Tibial artery (tissue), 4 donors: Measurements from ENCODE around the gene CTSL.

Source experiments
- DNase-seq, 2 donors: peaks; one replicate each; pipeline ENCODE4 v3.0.0-alpha.2; 2019
- H3K27ac ChIP-seq, 2 donors: fragments of 200-600 bp; sonication (generic) in 1 of 2; 1 replicate in 1 of 2; 2 replicates in 1 of 2; pipeline ENCODE4 v1.5.1; 2018 to 2019; ENCODE audit warnings: mild to moderate bottlenecking in 1 of 2
- H3K27me3 ChIP-seq, 2 donors: fragments of 200-600 bp; sonication (generic) in 1 of 2; one replicate each; pipeline versions ENCODE4 v1.5.1 to v1.6.0; 2016 to 2019
- H3K36me3 ChIP-seq, 3 donors: fragments of 200-600 bp; sonication (generic) in 2 of 3; one replicate each; pipeline ENCODE4 v1.5.1; 2016 to 2019; ENCODE audit warnings: mild to moderate bottlenecking in 2 of 3
- H3K4me1 ChIP-seq, 4 donors: fragments of 200-600 bp; sonication (generic) in 2 of 4; 1 replicate in 3 of 4; 2 replicates in 1 of 4; pipeline ENCODE4 v1.5.1; 2016 to 2019
- H3K4me3 ChIP-seq, 2 donors: fragments of 200-600 bp; sonication (generic) in 1 of 2; 1 replicate in 1 of 2; 2 replicates in 1 of 2; pipeline ENCODE4 v1.5.1; 2018 to 2019; ENCODE audit warnings: mild to moderate bottlenecking in 2 of 2
- H3K9me3 ChIP-seq, 3 donors: fragments of 200-600 bp; sonication (generic) in 1 of 3; one replicate each; pipeline ENCODE4 v1.5.1; 2016 to 2019
- intact Hi-C: fragments of 100-400 bp; cut with DNase I; formaldehyde crosslinking; loops from one replicate; pipeline ENCODE4 v1.15.0; 2023; ENCODE audit warnings: low total_unique reads
- TF ChIP-seq, protein P1 (sequence below), 2 experiments: fragments of 200-600 bp in 1 of 2; fragments of 450-650 bp in 1 of 2; IDR thresholded peaks; one replicate each; pipeline ENCODE4 v1.5.1; 2017 to 2019; ENCODE audit warnings: antibody characterized with exemption in 2 of 2, mild to moderate bottlenecking in 1 of 2, moderate library complexity in 1 of 2

Gene CTSL

GRCh38 chr9:87681271-87682061 is 44.5 kb upstream of the CTSL start:
- Histone ChIP-seq H3K27me3 (no peaks in the 10 kb centered on the region), H3K36me3 (peaks cover 0 to under 1% (median 0%) of the 10 kb centered on the region in 3 donors), H3K4me3 (no peak overlapping the region), H3K4me1 (peaks cover 0 to 6% (median 3%) of the 10 kb centered on the region in 4 donors), H3K9me3 (no peaks in the 10 kb centered on the region), H3K27ac (no peak overlapping the region)
- no peak for DNase-seq
- intact Hi-C loops = loop anchor here (5.0 to 10.0 kb wide), 2 partner anchors 131 to 353 kb away; no protein-coding TSS in a partner anchor
- TF ChIP-seq, protein P1, sequence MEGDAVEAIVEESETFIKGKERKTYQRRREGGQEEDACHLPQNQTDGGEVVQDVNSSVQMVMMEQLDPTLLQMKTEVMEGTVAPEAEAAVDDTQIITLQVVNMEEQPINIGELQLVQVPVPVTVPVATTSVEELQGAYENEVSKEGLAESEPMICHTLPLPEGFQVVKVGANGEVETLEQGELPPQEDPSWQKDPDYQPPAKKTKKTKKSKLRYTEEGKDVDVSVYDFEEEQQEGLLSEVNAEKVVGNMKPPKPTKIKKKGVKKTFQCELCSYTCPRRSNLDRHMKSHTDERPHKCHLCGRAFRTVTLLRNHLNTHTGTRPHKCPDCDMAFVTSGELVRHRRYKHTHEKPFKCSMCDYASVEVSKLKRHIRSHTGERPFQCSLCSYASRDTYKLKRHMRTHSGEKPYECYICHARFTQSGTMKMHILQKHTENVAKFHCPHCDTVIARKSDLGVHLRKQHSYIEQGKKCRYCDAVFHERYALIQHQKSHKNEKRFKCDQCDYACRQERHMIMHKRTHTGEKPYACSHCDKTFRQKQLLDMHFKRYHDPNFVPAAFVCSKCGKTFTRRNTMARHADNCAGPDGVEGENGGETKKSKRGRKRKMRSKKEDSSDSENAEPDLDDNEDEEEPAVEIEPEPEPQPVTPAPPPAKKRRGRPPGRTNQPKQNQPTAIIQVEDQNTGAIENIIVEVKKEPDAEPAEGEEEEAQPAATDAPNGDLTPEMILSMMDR (IDR thresholded peaks at IDR 0.05) = no peak

GRCh38 chr9:87682085-87682484 is 43.8 kb upstream of the CTSL start:
- peaks cover 0 to 4% (median 0%) of the 10 kb centered on the region in 3 donors for H3K36me3 ChIP-seq
- TF ChIP-seq, protein P1 (IDR thresholded peaks at IDR 0.05) = no peak
- no peak overlapping the region for H3K27ac ChIP-seq
- H3K4me1 ChIP-seq = peaks cover 0 to 6% (median 3%) of the 10 kb centered on the region in 4 donors
- no peaks in the 10 kb centered on the region for H3K9me3 ChIP-seq
- no peak for DNase-seq
- intact Hi-C loops = loop anchor here (5.0 to 10.0 kb wide), 2 partner anchors 130 to 353 kb away; no protein-coding TSS in a partner anchor
- H3K27me3 ChIP-seq = no peaks in the 10 kb centered on the region
- no peak overlapping the region for H3K4me3 ChIP-seq

- Histone ChIP-seq H3K4me1 (peaks cover 0 to 6% (median 3%) of the 10 kb centered on the region in 4 donors), H3K27me3 (no peaks in the 10 kb centered on the region), H3K9me3 (no peaks in the 10 kb centered on the region), H3K36me3 (peaks cover 0 to 4% (median 0%) of the 10 kb centered on the region in 3 donors), H3K27ac (no peak overlapping the region), H3K4me3 (no peak overlapping the region)
- no peak for DNase-seq
- intact Hi-C loops = loop anchor here (5.0 to 10.0 kb wide), 2 partner anchors 130 to 352 kb away; no protein-coding TSS in a partner anchor
- TF ChIP-seq, protein P1 (IDR thresholded peaks at IDR 0.05) = no peak
These were observed 43.3 kb upstream of the CTSL start for GRCh38 chr9:87682618-87683017.

DNA sequence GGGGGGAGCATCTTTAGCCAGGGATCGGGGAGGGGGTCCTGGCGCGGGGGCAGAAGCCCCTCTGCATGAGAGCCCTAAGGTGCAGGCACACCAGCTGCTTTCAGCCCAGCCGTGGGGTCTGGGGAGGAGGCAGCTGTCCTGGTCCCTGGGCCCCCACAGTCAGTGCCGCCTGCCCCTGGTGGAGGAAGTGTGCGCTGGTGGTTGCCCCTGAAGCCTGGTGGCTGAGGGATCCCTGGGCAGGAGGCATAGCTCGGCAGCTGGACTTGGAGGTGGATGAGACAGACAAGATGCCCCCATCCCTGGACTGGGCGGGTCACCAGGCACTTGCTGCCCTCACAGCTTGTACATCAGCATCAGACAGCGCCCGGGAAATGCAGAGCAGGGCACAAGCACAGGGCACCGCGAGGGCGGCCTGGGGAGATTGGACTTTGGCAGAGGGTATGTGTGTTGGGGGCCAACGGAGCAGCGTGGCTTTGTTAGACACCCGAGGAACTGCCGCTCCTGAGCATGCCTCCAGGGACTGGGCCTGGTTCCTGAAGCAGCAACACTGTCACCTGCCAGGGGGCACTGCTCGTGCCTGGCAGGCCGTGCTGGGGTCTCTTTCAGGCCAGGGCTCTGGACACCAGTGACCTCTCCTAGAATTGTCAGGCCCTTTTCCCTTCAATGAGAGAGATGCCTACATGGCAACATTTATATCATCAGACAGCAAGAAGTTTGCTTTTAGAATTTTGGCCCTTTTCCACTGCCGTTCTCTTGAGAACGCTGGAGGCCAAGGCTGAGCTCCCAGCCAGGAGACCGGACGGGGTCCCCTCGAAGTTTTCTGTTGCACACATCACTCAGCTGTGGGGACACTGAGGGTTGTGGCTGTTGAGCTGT is 41.9 kb upstream of the CTSL start:
- no peak for DNase-seq
- TF ChIP-seq, protein P1 (IDR thresholded peaks at IDR 0.05) = no peak
- no peaks in the 10 kb centered on the region for H3K27me3 ChIP-seq
- H3K9me3 ChIP-seq = no peaks in the 10 kb centered on the region
- no peak overlapping the region for H3K4me3 ChIP-seq
- intact Hi-C loops = loop anchor here (5.0 to 10.0 kb wide), 2 partner anchors 128 to 351 kb away; no protein-coding TSS in a partner anchor
- H3K4me1 ChIP-seq = peaks cover 0 to 6% (median 3%) of the 10 kb centered on the region in 4 donors
- peaks cover 0 to 4% (median 0%) of the 10 kb centered on the region in 3 donors for H3K36me3 ChIP-seq
- H3K27ac ChIP-seq = no peak overlapping the region

DNA sequence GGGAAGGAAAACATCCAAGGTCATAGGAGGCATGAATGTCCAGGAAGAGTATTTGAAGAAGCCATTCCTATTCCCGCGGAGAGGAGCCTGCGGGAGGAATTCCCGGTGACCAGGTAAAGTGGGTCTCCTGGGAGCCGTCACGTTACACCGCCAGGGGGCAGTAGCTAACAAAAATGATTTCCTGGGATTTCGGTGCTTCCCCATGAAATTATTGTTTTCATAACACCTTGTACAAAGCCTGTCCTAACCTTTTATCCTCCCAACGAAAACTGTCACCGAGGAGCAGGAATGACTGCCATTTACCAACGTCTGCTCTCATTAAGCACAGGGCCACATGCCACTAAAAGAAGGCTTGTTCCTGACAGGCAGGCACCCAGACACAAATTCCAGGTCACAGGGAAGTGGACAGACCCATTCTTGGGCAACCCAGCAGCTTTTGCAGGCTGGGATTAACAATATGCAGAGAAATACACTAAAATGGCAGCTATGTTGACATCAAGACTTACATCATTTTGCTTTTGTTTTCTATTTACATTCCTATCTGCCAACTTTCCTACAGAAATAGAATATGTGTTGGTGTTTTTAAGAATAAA is 41.2 kb upstream of the CTSL start:
- Histone ChIP-seq H3K27me3 (no peaks in the 10 kb centered on the region), H3K4me3 (no peak overlapping the region), H3K36me3 (peaks cover 0 to 4% (median 0%) of the 10 kb centered on the region in 3 donors), H3K4me1 (peaks cover 0 to 6% (median 3%) of the 10 kb centered on the region in 4 donors), H3K27ac (no peak overlapping the region), H3K9me3 (no peaks in the 10 kb centered on the region)
- no peak for DNase-seq
- intact Hi-C loops = loop anchor here (5.0 to 10.0 kb wide), 2 partner anchors 128 to 350 kb away; no protein-coding TSS in a partner anchor
- TF ChIP-seq, protein P1 (IDR thresholded peaks at IDR 0.05) = peak; percentile 54 to 68
